Vagina (tissue), 2 donors: ENCODE results near the gene FGF3. TPM values are rescaled to one million over a fixed set of nuclear protein-coding genes. Genes with fewer than 3 reads are reported as not detected.

Experiments used
- DNase-seq, 2 donors: peaks; one replicate each; pipeline ENCODE4 v3.0.0-alpha.2; 2017; ENCODE audit errors: extremely low spot score in 2 of 2
- H3K27ac ChIP-seq: fragments of 200-600 bp; sonication (generic); one replicate; pipeline ENCODE4 v1.5.1; 2019
- H3K27me3 ChIP-seq: fragments of 200-600 bp; sonication (generic); one replicate; pipeline ENCODE4 v1.5.1; 2019
- H3K36me3 ChIP-seq, 2 donors: fragments of 200-600 bp; sonication (generic); one replicate each; pipeline ENCODE4 v1.5.1; 2017 to 2019
- H3K4me1 ChIP-seq: fragments of 200-600 bp; sonication (generic); one replicate; pipeline ENCODE4 v1.5.1; 2019
- H3K4me3 ChIP-seq, 2 donors: fragments of 200-600 bp; sonication (generic); 1 replicate in 1 of 2; 2 replicates in 1 of 2; pipeline ENCODE4 v1.5.1; 2016 to 2019
- H3K9me3 ChIP-seq: fragments of 200-600 bp; sonication (generic); one replicate; pipeline ENCODE4 v1.5.1; 2019
- CTCF ChIP-seq, 3 experiments: fragments of 450-650 bp in 2 of 3; fragments of 200-600 bp in 1 of 3; sonication (generic) in 1 of 3; IDR thresholded peaks; one replicate each; pipeline ENCODE4 v1.5.1; 2017 to 2019; ENCODE audit warnings: antibody characterized with exemption in 3 of 3, mild to moderate bottlenecking in 2 of 3, moderate library complexity in 2 of 3
- POLR2A ChIP-seq, 2 donors: fragments of 450-650 bp; IDR thresholded peaks; one replicate each; pipeline ENCODE4 v1.6.1; 2017; ENCODE audit warnings: antibody characterized with exemption in 2 of 2, mild to moderate bottlenecking in 2 of 2, moderate library complexity in 2 of 2
- POLR2AphosphoS5 ChIP-seq, 2 donors: sonication (generic); formaldehyde crosslinking; IDR thresholded peaks; one replicate each; pipeline ENCODE4 v1.9.0; 2017; ENCODE audit warnings: antibody characterized with exemption in 2 of 2, mild to moderate bottlenecking in 2 of 2, low read depth in 1 of 2; ENCODE audit not compliant: insufficient read depth in 1 of 2
- intact Hi-C: fragments of 100-400 bp; cut with DNase I; formaldehyde crosslinking; loops from one replicate; pipeline ENCODE4 v1.15.1; 2023
- total RNA-seq: library from RNA; depleted of rRNA; stranded (reverse); fragments of >200 nt; gene quantifications from one replicate; pipeline ENCODE4 v1.2.3, GENCODE V29; 2016

Gene FGF3
- total RNA-seq, 1 donor from 2014 or later: not detected

- Histone ChIP-seq H3K27ac (no peak overlapping the region), H3K4me3 (no peak overlapping the region), H3K4me1 (no peaks in the 10 kb centered on the region), H3K27me3 (no peaks in the 10 kb centered on the region), H3K36me3 (no peaks in the 10 kb centered on the region), H3K9me3 (no peaks in the 10 kb centered on the region)
- TF ChIP-seq CTCF (IDR thresholded peaks at IDR 0.05) (no peak), POLR2AphosphoS5 (IDR thresholded peaks at IDR 0.05; ENCODE audit: insufficient read depth in 1 of 2, low read depth in 1 of 2) (no peak), POLR2A (IDR thresholded peaks at IDR 0.05) (no peak)
- DNase-seq: no peak
- intact Hi-C loops: no loop called here
These were observed 22.1 kb upstream of the FGF3 start for GRCh38 chr11:69841170-69841858.

- Histone ChIP-seq H3K36me3 (no peaks in the 10 kb centered on the region), H3K27ac (no peak overlapping the region), H3K4me1 (no peaks in the 10 kb centered on the region), H3K9me3 (no peaks in the 10 kb centered on the region), H3K4me3 (no peak overlapping the region), H3K27me3 (no peaks in the 10 kb centered on the region)
- intact Hi-C loops: no loop called here
- TF ChIP-seq POLR2A (IDR thresholded peaks at IDR 0.05): no peak
- TF ChIP-seq POLR2AphosphoS5 (IDR thresholded peaks at IDR 0.05; ENCODE audit: insufficient read depth in 1 of 2, low read depth in 1 of 2): no peak
- no peak for TF ChIP-seq CTCF (IDR thresholded peaks at IDR 0.05)
- DNase-seq: no peak
These were observed 21.4 kb upstream of the FGF3 start for GRCh38 chr11:69840371-69841169.

- Histone ChIP-seq H3K36me3 (no peaks in the 10 kb centered on the region), H3K4me1 (no peaks in the 10 kb centered on the region), H3K4me3 (no peak overlapping the region), H3K27ac (no peak overlapping the region), H3K27me3 (no peaks in the 10 kb centered on the region), H3K9me3 (no peaks in the 10 kb centered on the region)
- intact Hi-C loops: no loop called here
- TF ChIP-seq POLR2A (IDR thresholded peaks at IDR 0.05): no peak
- no peak for TF ChIP-seq CTCF (IDR thresholded peaks at IDR 0.05)
- TF ChIP-seq POLR2AphosphoS5 (IDR thresholded peaks at IDR 0.05; ENCODE audit: insufficient read depth in 1 of 2, low read depth in 1 of 2): no peak
- no peak for DNase-seq
These were observed 20.3 kb upstream of the FGF3 start for GRCh38 chr11:69839516-69839915.

GRCh38 chr11:69837791-69838190 lies 18.6 kb upstream of the FGF3 start:
- H3K4me3 ChIP-seq: no peak overlapping the region
- TF ChIP-seq POLR2A (IDR thresholded peaks at IDR 0.05): no peak
- no peak for TF ChIP-seq CTCF (IDR thresholded peaks at IDR 0.05)
- no peak for TF ChIP-seq POLR2AphosphoS5 (IDR thresholded peaks at IDR 0.05; ENCODE audit: insufficient read depth in 1 of 2, low read depth in 1 of 2)
- H3K9me3 ChIP-seq: no peaks in the 10 kb centered on the region
- no peaks in the 10 kb centered on the region for H3K36me3 ChIP-seq
- intact Hi-C loops: no loop called here
- no peak overlapping the region for H3K27ac ChIP-seq
- H3K4me1 ChIP-seq: no peaks in the 10 kb centered on the region
- no peaks in the 10 kb centered on the region for H3K27me3 ChIP-seq
- no peak for DNase-seq

- Histone ChIP-seq H3K27ac (no peak overlapping the region), H3K4me1 (no peaks in the 10 kb centered on the region), H3K27me3 (no peaks in the 10 kb centered on the region), H3K4me3 (no peak overlapping the region), H3K36me3 (no peaks in the 10 kb centered on the region), H3K9me3 (no peaks in the 10 kb centered on the region)
- TF ChIP-seq CTCF (IDR thresholded peaks at IDR 0.05) (no peak), POLR2AphosphoS5 (IDR thresholded peaks at IDR 0.05; ENCODE audit: insufficient read depth in 1 of 2, low read depth in 1 of 2) (no peak), POLR2A (IDR thresholded peaks at IDR 0.05) (no peak)
- DNase-seq: no peak
- intact Hi-C loops: no loop called here
These were observed 17.2 kb upstream of the FGF3 start for GRCh38 chr11:69836401-69836800.
